Glutamatergic neuron (in vitro differentiated cells): ENCODE measurements around the gene FBXL7. TPM values are rescaled to one million over a fixed set of nuclear protein-coding genes. Genes with fewer than 3 reads are reported as not detected.

Experiments used
- DNase-seq: peaks from one replicate; pipeline ENCODE4 v3.0.0; 2022
- H3K27ac Mint-ChIP-seq: one replicate; pipeline ENCODE4 v1.8.0; 2020; ENCODE audit warnings: mild to moderate bottlenecking, mixed read lengths, inconsistent platforms; ENCODE audit not compliant: unreplicated experiment
- H3K27me3 Mint-ChIP-seq: one replicate; pipeline ENCODE4 v1.8.0; 2020; ENCODE audit warnings: mild to moderate bottlenecking, moderate library complexity, mixed read lengths, inconsistent platforms; ENCODE audit not compliant: unreplicated experiment
- H3K36me3 Mint-ChIP-seq: one replicate; pipeline ENCODE4 v1.8.0; 2020; ENCODE audit warnings: mild to moderate bottlenecking, mixed read lengths, inconsistent platforms; ENCODE audit not compliant: unreplicated experiment
- H3K4me1 Mint-ChIP-seq: one replicate; pipeline ENCODE4 v1.8.0; 2020; ENCODE audit warnings: mild to moderate bottlenecking, low read depth, mixed read lengths, inconsistent platforms; ENCODE audit not compliant: unreplicated experiment
- H3K4me3 Mint-ChIP-seq: one replicate; pipeline ENCODE4 v1.8.0; 2020; ENCODE audit warnings: mild to moderate bottlenecking, mixed read lengths, inconsistent platforms; ENCODE audit not compliant: unreplicated experiment
- H3K9me3 Mint-ChIP-seq: one replicate; pipeline ENCODE4 v1.8.0; 2020; ENCODE audit warnings: mild to moderate bottlenecking, moderate library complexity, mixed read lengths, inconsistent platforms; ENCODE audit not compliant: unreplicated experiment
- CTCF ChIP-seq: fragments of 200-600 bp; sonication (generic); IDR thresholded peaks from one replicate; pipeline ENCODE4 v1.5.0; 2021; ENCODE audit not compliant: partially characterized antibody, unreplicated experiment
- total RNA-seq: library from RNA; stranded (reverse); fragmentation: NEBNext Ultra II Directional; extraction: Animal tissue kit (Norgen Biotek cat#: 25700); gene quantifications from one replicate; pipeline ENCODE4 v1.2.1, GENCODE V29; 2021; ENCODE audit not compliant: unreplicated experiment

The FBXL7 gene
- total RNA-seq, 1 donor from 2014 or later: 25.3 TPM

GRCh38 chr5:15544039-15544438 is 44.1 kb downstream of the FBXL7 start:
- no peak for DNase-seq

GRCh38 chr5:15545082-15545481 is 45.1 kb downstream of the FBXL7 start:
- H3K27me3 Mint-ChIP-seq: peaks cover 6% of the 10 kb centered on the region
- H3K27ac Mint-ChIP-seq: no peak overlapping the region

More at GRCh38 chr5:15544039-15544438, 44.1 kb downstream of the FBXL7 start:
- H3K27me3 Mint-ChIP-seq: peaks cover 6% of the 10 kb centered on the region
- no peaks in the 10 kb centered on the region for H3K36me3 Mint-ChIP-seq
- no peak overlapping the region for H3K4me3 Mint-ChIP-seq
- peaks cover 20% of the 10 kb centered on the region for H3K4me1 Mint-ChIP-seq
- no peak overlapping the region for H3K27ac Mint-ChIP-seq
- TF ChIP-seq CTCF: no peak
- H3K9me3 Mint-ChIP-seq: peaks cover 2% of the 10 kb centered on the region

GRCh38 chr5:15547261-15547839 is 47.4 kb downstream of the FBXL7 start:
- Mint-ChIP-seq H3K4me3 (no peak overlapping the region), H3K9me3 (peaks cover 2% of the 10 kb centered on the region), H3K36me3 (no peaks in the 10 kb centered on the region), H3K27ac (peak overlapping the region; percentile 85), H3K27me3 (peaks cover 3% of the 10 kb centered on the region), H3K4me1 (peaks cover 16% of the 10 kb centered on the region)
- TF ChIP-seq CTCF: no peak
- peak; percentile 25 for DNase-seq

More at GRCh38 chr5:15545082-15545481, 45.1 kb downstream of the FBXL7 start:
- Mint-ChIP-seq H3K4me3 (no peak overlapping the region), H3K36me3 (no peaks in the 10 kb centered on the region), H3K4me1 (peaks cover 16% of the 10 kb centered on the region), H3K9me3 (peaks cover 2% of the 10 kb centered on the region)
- no peak for TF ChIP-seq CTCF
- no peak for DNase-seq

- Mint-ChIP-seq H3K4me3 (no peak overlapping the region), H3K9me3 (no peaks in the 10 kb centered on the region), H3K4me1 (peaks cover 16% of the 10 kb centered on the region)
These were observed 50.0 kb downstream of the FBXL7 start for GRCh38 chr5:15549961-15550360.

More at GRCh38 chr5:15549961-15550360, 50.0 kb downstream of the FBXL7 start:
- DNase-seq: no peak
- no peaks in the 10 kb centered on the region for H3K36me3 Mint-ChIP-seq
- H3K27me3 Mint-ChIP-seq: peaks cover 2% of the 10 kb centered on the region
- H3K27ac Mint-ChIP-seq: peak overlapping the region; percentile 10
- TF ChIP-seq CTCF: no peak
